GM19455 (cell line): ENCODE data around the gene HDLBP.

ENCODE experiments used
- ATAC-seq: cut with Tn5 transposase; IDR thresholded peaks from one replicate; pipeline ENCODE4 v1.9.1; 2021; ENCODE audit not compliant: unreplicated experiment

The HDLBP gene

GRCh38 chr2:241257419-241258032 is 57.9 kb downstream of the HDLBP start:
- ATAC-seq: no peak

GRCh38 chr2:241256168-241256545 is 59.3 kb downstream of the HDLBP start:
- ATAC-seq: no peak

- ATAC-seq: no peak
Observed at GRCh38 chr2:241255542-241256167, 59.8 kb downstream of the HDLBP start.

- ATAC-seq: no peak
Observed at GRCh38 chr2:241254904-241255351, 60.5 kb downstream of the HDLBP start.

- no peak for ATAC-seq
Observed at GRCh38 chr2:241252778-241253475, 62.5 kb downstream of the HDLBP start.

GRCh38 chr2:241249654-241250053 is 65.8 kb downstream of the HDLBP start:
- ATAC-seq: no peak

- ATAC-seq: no peak
Observed at GRCh38 chr2:241248897-241249296, 66.6 kb downstream of the HDLBP start.

GRCh38 chr2:241248289-241248688 is 67.2 kb downstream of the HDLBP start:
- ATAC-seq: no peak

- no peak for ATAC-seq
Observed at GRCh38 chr2:241244368-241244767, 71.1 kb downstream of the HDLBP start.

GRCh38 chr2:241242306-241242705 is 73.2 kb downstream of the HDLBP start:
- no peak for ATAC-seq

- no peak for ATAC-seq
Observed at GRCh38 chr2:241241669-241242068, 73.8 kb downstream of the HDLBP start.

GRCh38 chr2:241240320-241241004 is 75.0 kb downstream of the HDLBP start:
- no peak for ATAC-seq

GRCh38 chr2:241239552-241240202 is 75.8 kb downstream of the HDLBP start:
- no peak for ATAC-seq

GRCh38 chr2:241238693-241239198 is 76.7 kb downstream of the HDLBP start:
- ATAC-seq: no peak

- ATAC-seq: no peak
Observed at GRCh38 chr2:241237949-241238371, 77.5 kb downstream of the HDLBP start.

- ATAC-seq: no peak
Observed at GRCh38 chr2:241237047-241237446, 78.4 kb downstream of the HDLBP start.

- no peak for ATAC-seq
Observed at GRCh38 chr2:241235859-241236593, 79.4 kb downstream of the HDLBP start.

- no peak for ATAC-seq
Observed at GRCh38 chr2:241234962-241235740, 80.3 kb downstream of the HDLBP start.

GRCh38 chr2:241234066-241234790 is 81.2 kb downstream of the HDLBP start:
- no peak for ATAC-seq
